Ureter (tissue), 1 donor: ENCODE data around the gene EDEM3. TPM values are rescaled to one million over a fixed set of nuclear protein-coding genes. Genes with fewer than 3 reads are reported as not detected.
"Not testable (repeated sequence)": the region's sequence is repeated elsewhere in the genome, so short reads cannot be mapped to it uniquely, and the experiment has no call there.

Experiments used
- DNase-seq: peaks from one replicate; pipeline ENCODE4 v3.0.0-alpha.2; 2020; ENCODE audit warnings: low spot score
- total RNA-seq: library from RNA; stranded (reverse); gene quantifications from one replicate; pipeline ENCODE4 v1.2.4, GENCODE V29; 2023
- donor health status: DM: yes; HTN: yes; CAD: no.

EDEM3 gene, protein sequence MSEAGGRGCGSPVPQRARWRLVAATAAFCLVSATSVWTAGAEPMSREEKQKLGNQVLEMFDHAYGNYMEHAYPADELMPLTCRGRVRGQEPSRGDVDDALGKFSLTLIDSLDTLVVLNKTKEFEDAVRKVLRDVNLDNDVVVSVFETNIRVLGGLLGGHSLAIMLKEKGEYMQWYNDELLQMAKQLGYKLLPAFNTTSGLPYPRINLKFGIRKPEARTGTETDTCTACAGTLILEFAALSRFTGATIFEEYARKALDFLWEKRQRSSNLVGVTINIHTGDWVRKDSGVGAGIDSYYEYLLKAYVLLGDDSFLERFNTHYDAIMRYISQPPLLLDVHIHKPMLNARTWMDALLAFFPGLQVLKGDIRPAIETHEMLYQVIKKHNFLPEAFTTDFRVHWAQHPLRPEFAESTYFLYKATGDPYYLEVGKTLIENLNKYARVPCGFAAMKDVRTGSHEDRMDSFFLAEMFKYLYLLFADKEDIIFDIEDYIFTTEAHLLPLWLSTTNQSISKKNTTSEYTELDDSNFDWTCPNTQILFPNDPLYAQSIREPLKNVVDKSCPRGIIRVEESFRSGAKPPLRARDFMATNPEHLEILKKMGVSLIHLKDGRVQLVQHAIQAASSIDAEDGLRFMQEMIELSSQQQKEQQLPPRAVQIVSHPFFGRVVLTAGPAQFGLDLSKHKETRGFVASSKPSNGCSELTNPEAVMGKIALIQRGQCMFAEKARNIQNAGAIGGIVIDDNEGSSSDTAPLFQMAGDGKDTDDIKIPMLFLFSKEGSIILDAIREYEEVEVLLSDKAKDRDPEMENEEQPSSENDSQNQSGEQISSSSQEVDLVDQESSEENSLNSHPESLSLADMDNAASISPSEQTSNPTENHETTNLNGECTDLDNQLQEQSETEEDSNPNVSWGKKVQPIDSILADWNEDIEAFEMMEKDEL
- 35.4 TPM for total RNA-seq

DNA sequence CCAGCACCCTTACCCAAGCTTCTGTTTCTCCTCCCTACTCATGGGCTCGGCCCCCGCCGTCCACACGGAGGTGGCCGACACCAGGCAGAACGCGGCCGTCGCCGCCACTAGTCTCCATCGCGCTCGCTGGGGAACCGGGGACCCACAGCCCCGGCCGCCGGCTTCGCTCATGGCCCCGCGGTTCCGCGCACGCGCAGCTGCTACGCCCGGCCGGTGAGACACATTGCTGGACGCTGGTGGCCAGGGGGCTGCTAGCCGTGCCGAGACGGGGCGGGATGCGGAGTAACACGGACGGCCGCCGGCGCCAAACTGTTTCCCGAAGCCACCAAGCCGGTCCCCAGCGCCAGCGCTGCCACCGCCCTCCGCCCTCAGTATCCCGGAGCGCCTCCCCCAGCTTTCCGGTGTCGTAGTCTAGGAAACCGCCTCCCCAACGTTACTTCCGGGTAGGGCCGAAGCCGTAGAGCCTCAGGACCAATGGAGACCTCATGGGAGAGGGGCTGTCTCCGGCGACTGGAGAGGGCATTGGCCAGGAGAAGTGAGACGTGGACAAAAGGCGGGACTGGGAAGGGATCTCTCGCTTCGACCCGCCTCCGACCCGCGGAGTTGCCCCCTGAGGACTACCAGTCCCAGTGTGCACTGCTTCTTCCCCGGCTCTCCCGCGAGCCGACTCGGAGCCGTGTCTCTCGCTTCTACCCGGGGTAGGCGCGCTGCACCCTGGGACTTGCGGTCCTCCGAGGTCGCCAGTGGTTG lies at the start of gene EDEM3:
TSS of gene EDEM3 (minus strand) at position 383 of the 750 bp plus-strand sequence. CDS start at position 171, 212 bp downstream.
- peak; percentile 99 for DNase-seq

GRCh38 chr1:184804220-184804619 lies 49.6 kb upstream of the EDEM3 start:
- DNase-seq, result no peak

GRCh38 chr1:184803180-184803492 lies 48.5 kb upstream of the EDEM3 start:
- no peak for DNase-seq

DNA sequence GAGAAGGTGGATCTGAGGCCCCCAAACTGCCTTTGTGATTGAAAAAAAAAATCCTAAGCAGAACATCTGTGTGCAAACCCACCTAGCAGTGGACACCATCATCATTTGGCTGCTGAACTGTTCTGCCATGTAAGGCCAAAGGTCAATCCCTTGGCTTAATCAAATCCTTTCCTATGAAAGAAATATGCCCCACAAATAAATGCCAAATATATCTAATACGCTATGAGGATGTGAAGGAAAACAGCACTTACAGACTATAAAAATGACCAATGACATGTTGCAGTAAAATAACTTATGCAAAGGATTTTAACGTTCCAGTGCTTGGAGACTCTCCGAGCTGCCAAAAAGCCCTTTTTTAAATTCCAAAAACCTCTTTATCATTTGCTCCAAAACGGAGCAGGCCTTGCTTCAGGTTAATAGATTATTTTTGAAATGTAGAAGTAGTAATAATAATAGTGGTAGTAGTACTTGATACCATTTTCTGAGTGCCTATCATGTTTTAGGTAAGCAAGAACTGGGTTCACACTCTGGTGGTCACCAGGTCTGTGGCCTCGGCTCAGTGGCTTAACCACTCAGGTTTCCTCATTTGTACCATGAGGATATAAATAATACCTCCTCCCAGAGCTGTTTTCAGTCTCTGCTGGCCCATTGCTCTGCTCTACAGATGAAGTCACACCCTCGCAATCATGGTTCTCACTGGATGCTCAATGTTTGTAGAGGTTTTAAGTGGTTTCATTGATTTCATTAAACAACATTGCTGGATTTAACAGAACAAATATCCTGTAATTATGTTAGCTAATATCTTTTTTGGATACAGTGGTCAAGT lies 47.9 kb upstream of the EDEM3 start:
- DNase-seq, result no peak

DNA sequence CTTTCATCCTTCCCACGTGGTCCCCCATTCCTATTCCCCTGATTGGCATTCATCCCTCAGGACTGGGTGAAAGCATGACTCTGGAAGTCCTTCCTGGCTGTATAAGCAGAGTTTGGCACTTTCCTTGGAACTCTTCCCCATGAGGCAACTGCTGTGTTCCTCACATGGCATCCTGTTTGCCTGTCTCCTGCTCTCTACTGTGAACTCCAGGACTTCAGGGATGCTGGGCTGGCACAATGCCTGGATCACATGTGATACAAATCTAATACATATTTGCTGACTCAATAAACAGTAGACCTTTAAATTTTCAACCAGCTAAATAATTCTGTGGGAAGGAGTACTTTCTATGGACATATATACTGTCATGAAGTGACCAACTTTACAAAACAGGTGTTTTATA lies 46.8 kb upstream of the EDEM3 start:
- no peak for DNase-seq

DNA sequence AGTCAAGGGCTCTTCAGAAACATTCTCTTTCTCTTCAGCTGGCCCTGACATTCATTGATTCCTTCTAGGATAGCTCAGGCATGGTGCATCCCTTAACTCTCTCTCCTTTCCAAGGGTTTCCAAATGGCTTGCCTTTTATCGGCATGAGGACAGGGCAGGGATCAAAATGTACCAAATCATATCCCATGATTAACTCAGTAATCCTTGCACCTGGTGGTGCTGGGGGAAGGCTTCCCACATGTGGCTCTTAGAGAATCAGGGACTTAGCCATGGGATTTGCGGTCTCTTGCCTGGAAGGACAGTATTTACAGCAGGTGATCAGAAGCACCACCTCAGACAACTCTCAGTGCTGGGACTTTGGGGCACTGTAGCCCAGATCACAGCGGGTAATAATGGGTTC lies 46.2 kb upstream of the EDEM3 start:
- no peak for DNase-seq

DNA sequence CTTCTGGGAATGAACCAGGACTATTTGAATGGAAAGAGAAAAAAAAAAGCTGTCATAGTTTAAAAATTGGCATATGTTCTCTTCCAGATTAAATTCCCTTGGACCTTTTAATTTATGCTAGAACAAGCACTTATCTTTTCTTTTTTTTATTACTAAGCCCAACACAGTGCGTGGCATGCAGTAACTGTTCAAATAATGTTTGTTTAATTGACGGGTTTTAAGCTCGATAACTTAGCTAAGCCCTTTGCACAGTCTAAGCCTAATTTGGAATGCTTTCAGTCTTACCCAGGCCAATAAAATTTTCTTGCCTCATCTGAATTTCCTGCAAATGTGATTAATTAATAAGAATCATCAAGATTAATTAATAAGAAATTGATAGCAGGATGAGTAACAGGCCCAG lies 39.3 kb upstream of the EDEM3 start:
- no peak for DNase-seq

GRCh38 chr1:184792450-184792969 lies 37.9 kb upstream of the EDEM3 start:
- DNase-seq, result peak; percentile 52

DNA sequence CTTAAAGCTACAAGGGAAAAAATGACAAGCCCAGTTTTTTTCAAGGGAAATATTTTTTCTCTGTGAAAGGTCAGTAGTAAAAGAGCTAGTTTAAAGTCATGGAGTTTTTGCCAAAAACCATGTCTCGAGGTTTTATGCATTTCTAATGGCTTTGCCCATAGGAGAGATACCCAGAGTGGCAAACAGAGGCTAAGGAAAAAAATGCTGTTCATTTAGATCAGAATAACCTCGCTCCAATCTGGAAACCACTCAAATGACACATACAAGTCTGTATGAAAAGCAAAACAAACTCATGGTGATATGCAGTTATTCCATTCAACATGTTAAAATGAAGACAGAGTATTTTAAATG lies 36.9 kb upstream of the EDEM3 start:
- no peak for DNase-seq

- no peak for DNase-seq
Observed at GRCh38 chr1:184790642-184791549, 36.2 kb upstream of the EDEM3 start.

- no peak for DNase-seq
Observed at GRCh38 chr1:184789884-184790283, 35.2 kb upstream of the EDEM3 start.

DNA sequence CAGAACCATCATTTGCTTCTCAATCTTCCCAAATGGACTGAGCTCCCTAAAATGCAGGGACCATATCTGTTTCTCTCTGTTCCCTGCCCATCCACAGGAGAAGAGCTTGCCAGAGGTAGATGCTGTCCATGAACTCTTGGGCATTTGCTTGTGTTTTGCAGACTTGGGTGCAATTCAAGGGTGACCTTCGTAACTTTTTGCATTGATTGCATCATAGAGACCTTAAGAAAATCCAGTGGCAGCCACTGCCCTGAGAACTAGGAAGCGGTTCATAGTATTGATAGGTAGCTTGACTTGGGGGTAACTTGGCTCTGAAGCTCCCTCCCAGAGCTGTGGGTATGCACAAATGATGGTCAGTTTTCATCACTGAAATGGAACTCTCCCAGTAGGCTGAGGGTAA lies 34.3 kb upstream of the EDEM3 start:
- DNase-seq, result no peak

DNA sequence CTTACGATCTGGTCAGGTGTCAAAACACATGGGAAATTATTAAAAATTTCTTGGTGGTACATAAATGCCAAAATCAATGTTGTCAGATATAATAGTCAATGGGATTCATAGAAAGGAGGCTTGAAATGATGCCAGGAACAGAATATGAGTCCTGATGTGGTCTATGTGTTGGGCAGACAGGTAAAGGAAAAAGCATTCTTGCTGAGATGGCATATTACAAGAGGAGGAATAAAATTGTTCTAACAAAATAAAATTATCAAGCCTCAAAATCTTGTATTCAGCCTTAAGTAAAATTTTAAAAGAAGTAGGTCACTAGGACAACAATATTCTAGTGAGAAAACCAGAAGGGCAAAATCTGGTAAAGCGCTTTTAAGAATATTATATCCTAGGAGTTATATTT lies 30.9 kb upstream of the EDEM3 start:
- no peak for DNase-seq

GRCh38 chr1:184783723-184784122 lies 29.1 kb upstream of the EDEM3 start:
- DNase-seq, result not testable (repeated sequence)

GRCh38 chr1:184781941-184782340 lies 27.3 kb upstream of the EDEM3 start:
- no peak for DNase-seq

DNA sequence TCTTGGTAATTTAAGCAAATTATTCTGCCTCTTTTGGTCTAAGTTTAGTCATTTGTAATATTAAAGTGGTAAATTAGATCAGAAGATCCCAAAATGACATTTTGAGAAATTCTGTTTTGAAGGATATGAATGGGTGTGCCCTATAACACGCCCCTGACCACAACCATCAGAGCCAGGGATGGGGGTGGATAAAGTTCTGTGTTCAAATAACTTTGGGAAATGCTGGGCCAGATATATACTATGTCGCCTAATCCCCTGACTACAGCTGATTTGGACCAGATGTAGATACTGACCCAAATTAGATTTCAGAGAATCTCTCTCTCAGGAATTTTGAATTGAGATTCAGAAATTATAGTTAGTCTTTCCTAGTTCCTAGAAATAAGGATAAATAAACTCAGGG lies 21.2 kb upstream of the EDEM3 start:
- DNase-seq, result no peak

DNA sequence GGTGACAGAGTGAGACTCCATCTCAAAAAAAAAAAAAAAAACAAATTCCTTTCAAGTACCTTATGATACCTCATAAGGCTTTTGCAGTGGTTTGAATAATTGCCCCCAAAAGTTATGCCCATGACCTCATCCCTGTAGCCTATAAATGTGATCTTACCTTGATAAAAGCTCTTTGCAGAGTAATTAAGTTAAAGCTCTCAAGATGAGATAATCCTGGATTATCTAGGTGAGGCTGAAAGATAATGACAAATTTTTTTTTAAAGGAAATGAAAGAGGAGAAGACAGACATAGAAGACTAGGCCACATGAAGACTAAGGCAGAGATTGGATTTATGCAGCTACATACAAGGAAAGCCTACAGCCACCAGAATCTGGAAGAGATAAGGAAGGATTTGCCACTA lies 20.7 kb upstream of the EDEM3 start:
- no peak for DNase-seq

DNA sequence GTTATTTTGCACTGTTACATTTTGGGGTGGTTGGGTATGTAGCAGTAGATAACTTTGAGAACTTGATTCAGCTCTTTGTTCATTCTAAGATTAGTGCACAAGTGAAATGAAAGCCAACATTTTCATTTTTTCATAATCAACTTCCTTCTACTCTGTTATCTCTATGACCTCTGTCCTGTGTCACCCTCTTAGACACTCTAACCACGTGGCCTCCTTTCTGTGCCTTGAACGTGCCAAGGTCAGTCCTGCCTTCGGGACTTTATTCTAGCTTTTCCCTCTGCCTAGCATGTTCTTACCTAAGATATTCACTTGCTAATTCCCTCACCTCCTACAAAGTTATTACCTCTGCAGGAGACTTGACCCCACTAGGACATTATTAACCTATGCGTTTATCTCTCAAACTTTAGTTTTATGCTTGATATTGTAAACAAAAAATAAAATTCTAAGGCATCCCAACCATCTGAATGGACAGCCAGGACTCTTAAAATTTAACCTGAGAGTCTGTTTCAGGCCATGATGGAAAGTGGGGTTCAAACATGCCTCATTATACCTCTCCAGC lies 19.2 kb upstream of the EDEM3 start:
- DNase-seq, result no peak

DNA sequence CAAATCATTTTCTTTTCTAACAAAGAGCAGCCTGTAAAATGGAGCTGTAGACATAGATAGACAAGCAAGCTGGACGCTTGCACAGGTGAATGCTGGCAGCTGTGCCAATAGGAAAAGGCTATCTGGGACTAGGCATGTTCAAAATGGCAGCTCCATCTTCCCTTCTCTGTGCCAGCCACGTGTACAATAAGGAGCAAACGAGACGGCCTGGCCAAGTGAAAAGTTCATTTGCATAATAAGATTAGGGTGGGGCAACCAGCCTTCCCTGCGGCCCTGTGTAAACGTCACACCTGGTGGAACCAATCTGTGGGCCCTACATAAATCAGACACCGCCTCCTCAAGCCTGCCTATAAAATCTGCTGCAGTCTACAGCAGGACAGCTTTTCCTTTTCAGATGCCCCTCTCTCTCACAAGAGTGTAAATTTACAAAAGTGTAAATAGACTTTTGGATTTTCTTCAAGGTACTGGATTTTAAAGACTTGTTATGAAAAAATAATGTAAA lies 16.6 kb upstream of the EDEM3 start:
- DNase-seq, result no peak
